Neural crest cell (in vitro differentiated cells): ENCODE results near the gene CTSE. TPM values are rescaled to one million over a fixed set of nuclear protein-coding genes. Genes with fewer than 3 reads are reported as not detected.

Experiments used
- DNase-seq: peaks from one replicate; pipeline ENCODE4 v3.0.0; 2021; ENCODE audit warnings: low read depth, mixed read lengths, low spot score
- H3K27ac Mint-ChIP-seq: one replicate; pipeline ENCODE4 v1.8.0; 2021; ENCODE audit warnings: mild to moderate bottlenecking, mixed read lengths; ENCODE audit not compliant: unreplicated experiment
- H3K27me3 Mint-ChIP-seq: 2 replicates; pipeline ENCODE4 v1.8.0; 2021; ENCODE audit warnings: low read depth, mild to moderate bottlenecking, mixed read lengths
- H3K36me3 Mint-ChIP-seq: 2 replicates; pipeline ENCODE4 v1.8.0; 2021; ENCODE audit warnings: low read depth, mild to moderate bottlenecking, mixed read lengths
- H3K4me1 Mint-ChIP-seq: 2 replicates; pipeline ENCODE4 v1.8.0; 2021; ENCODE audit warnings: mixed read lengths
- H3K4me3 Mint-ChIP-seq: one replicate; pipeline ENCODE4 v1.8.0; 2021; ENCODE audit warnings: mild to moderate bottlenecking, mixed read lengths
- H3K9me3 Mint-ChIP-seq: 2 replicates; pipeline ENCODE4 v1.8.0; 2021; ENCODE audit warnings: mixed read lengths
- total RNA-seq: library from RNA; stranded (reverse); gene quantifications from 2 replicates; pipeline ENCODE4 v1.2.1, GENCODE V29; 2021
- TF ChIP-seq, protein P1 (sequence below): fragments of 200-600 bp; sonication (generic); conservative IDR thresholded peaks from 2 replicates; pipeline ENCODE4 v1.5.0; 2021; ENCODE audit warnings: antibody characterized with exemption, mild to moderate bottlenecking

Gene CTSE
- total RNA-seq, 1 donor from 2014 or later = not detected

DNA sequence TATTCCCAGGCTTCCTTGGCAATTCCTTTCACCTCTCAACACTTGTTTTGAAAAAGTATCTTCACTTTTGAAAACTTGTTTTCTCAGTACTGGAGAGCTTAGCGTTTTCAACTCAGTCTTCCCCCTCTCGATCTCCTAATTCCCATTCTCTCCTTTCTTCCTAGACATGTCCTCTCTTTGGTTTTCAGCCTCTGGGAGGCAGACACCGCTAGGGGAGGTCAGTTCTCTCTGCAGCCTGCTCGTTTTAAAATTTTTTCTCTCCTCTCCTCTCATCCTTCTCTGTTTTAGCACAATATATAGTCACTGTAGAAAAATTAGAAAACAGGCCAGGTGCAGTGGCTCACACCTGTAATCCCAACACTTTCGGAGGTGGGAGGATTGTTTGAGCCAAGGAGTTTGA is 16.6 kb upstream of the CTSE start:
- TF ChIP-seq, protein P1, sequence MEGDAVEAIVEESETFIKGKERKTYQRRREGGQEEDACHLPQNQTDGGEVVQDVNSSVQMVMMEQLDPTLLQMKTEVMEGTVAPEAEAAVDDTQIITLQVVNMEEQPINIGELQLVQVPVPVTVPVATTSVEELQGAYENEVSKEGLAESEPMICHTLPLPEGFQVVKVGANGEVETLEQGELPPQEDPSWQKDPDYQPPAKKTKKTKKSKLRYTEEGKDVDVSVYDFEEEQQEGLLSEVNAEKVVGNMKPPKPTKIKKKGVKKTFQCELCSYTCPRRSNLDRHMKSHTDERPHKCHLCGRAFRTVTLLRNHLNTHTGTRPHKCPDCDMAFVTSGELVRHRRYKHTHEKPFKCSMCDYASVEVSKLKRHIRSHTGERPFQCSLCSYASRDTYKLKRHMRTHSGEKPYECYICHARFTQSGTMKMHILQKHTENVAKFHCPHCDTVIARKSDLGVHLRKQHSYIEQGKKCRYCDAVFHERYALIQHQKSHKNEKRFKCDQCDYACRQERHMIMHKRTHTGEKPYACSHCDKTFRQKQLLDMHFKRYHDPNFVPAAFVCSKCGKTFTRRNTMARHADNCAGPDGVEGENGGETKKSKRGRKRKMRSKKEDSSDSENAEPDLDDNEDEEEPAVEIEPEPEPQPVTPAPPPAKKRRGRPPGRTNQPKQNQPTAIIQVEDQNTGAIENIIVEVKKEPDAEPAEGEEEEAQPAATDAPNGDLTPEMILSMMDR = no peak
- Mint-ChIP-seq H3K27me3 (peaks cover 22% of the 10 kb centered on the region), H3K36me3 (no peaks in the 10 kb centered on the region), H3K27ac (no peak overlapping the region), H3K4me3 (no peak overlapping the region), H3K9me3 (no peaks in the 10 kb centered on the region), H3K4me1 (peaks cover 29% of the 10 kb centered on the region)
- no peak for DNase-seq

DNA sequence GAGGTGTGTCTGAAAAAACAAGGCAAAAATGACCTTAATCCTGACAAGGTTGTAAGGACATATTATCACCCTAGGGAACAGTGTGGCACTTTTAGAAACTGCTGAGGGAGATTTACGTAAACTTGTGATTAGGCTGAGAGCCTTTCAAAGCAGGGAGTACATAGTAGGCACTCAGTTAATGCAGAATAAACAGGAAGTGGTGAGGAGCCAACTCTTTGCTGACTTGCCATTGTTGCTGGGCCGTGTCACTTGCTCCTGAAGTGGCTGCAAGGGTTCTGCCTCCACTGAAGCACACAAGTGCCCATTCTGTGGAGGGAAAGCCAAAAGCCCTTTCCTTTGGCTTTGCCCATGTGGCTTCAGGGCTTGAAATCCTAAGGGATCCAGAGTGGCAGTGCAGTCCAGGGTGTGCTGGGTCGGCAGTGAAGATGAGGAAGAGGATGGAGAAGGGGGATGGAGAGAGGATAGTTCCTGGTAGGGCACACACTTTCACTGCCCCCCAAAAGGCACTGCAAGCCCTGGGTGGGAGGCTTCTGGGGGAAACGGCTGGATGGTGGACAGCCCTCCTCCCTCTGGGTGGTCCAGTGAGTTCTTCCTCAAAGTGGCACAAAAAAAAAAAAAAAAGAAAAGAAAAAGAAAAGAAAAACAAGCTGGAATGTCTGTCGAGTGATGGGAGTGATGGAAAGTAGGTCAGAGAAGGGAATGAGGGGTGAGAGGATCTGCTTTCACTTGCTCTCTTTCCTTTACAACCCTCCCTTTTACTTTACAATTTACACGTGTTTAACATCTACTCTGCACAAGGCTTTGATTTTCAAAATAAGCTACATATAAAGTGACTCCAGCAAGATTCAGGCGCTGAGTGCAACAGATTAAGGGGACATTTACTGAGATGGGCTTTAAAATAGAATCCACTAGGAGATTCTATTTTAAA is 15.6 kb upstream of the CTSE start:
- H3K4me1 Mint-ChIP-seq = peaks cover 29% of the 10 kb centered on the region
- DNase-seq = no peak
- TF ChIP-seq, protein P1 = no peak
- no peaks in the 10 kb centered on the region for H3K9me3 Mint-ChIP-seq
- H3K27me3 Mint-ChIP-seq = peaks cover 29% of the 10 kb centered on the region
- no peak overlapping the region for H3K27ac Mint-ChIP-seq
- no peak overlapping the region for H3K4me3 Mint-ChIP-seq
- H3K36me3 Mint-ChIP-seq = no peaks in the 10 kb centered on the region

DNA sequence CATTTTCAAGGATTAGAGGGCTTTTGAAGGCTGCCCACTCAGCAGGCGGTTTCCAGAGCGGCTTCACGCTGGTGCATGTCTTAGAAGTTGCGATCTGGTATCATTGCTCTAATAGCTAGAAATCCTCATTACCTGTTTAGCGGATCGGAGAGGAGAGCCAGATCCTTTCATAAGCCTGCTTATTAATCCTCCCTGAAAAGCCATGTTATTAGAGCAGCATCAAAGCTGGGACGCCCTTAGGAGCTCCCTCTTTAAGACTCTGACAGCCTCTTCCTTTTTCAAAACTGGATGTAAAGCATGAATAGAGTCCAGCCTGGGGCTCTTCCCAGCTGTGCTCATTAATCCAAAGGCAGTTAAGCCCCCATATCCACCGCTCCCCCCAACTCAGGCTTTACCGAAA is 13.9 kb upstream of the CTSE start:
- no peak for DNase-seq
- TF ChIP-seq, protein P1 = no peak
- H3K27me3 Mint-ChIP-seq = peaks cover 29% of the 10 kb centered on the region
- H3K4me3 Mint-ChIP-seq = no peak overlapping the region
- no peaks in the 10 kb centered on the region for H3K9me3 Mint-ChIP-seq
- no peaks in the 10 kb centered on the region for H3K36me3 Mint-ChIP-seq
- H3K4me1 Mint-ChIP-seq = peaks cover 31% of the 10 kb centered on the region
- H3K27ac Mint-ChIP-seq = no peak overlapping the region

DNA sequence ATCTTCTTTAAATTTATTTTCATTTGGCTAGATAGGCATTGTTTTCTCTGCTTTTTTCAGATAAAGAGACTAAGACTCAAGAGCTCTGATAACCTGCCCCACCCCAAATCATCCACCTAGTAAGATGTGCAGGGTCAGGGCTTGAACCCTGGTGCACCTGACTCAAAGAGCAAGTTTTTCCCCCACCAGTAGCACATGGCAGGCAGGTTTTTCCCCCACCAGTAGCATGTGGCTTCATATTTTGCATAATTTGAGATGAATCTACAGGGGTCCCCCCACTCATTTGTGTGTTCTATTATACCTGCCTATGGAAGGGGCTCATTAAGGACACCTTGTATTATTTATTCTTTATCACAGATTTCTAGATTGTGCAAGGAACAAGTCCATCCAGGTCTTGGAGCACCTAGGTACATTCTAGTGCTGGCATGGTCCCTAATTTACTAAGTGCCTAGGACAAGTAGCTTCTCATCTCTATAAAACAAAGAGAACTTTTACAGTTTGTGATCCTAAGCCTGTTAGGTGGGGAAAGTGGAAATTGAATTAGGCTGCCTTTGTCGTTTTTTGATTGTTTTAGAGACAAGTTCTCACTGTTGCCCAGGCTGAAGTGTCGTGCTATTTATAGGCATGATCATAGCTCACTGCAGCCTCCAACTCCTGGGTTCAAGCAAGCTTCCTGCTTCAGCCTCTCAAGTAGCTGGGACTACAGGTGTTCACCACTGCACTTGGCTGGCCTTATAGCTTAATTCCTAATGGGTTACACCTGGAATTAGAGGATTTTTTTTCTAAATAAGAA is 13.2 kb upstream of the CTSE start:
- peaks cover 29% of the 10 kb centered on the region for H3K27me3 Mint-ChIP-seq
- no peak overlapping the region for H3K4me3 Mint-ChIP-seq
- H3K27ac Mint-ChIP-seq = no peak overlapping the region
- H3K4me1 Mint-ChIP-seq = peaks cover 36% of the 10 kb centered on the region
- H3K36me3 Mint-ChIP-seq = no peaks in the 10 kb centered on the region
- TF ChIP-seq, protein P1 = no peak
- no peaks in the 10 kb centered on the region for H3K9me3 Mint-ChIP-seq
- no peak for DNase-seq

DNA sequence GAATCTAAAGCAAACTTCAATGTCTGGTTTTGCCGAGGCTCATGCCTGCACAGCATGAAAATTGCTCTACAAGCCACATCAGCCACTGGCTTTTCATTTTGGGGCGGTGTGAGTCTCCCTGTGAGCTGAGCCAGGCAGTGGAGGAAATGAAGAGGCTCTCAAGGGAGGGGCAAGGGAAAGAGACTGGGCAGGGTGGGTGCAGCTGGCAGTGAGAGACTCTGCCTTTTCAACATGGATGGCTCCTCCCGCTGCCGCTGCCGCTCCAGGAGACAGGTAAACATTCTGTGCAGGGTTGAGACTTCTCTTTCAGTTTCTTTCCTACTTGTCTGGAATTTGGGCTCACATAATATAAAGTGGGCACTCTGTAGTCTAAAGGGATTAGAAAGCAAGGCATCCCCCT is 11.3 kb upstream of the CTSE start:
- Mint-ChIP-seq H3K27me3 (peaks cover 17% of the 10 kb centered on the region), H3K9me3 (no peaks in the 10 kb centered on the region), H3K36me3 (no peaks in the 10 kb centered on the region), H3K4me3 (no peak overlapping the region), H3K27ac (no peak overlapping the region), H3K4me1 (peaks cover 30% of the 10 kb centered on the region)
- DNase-seq = no peak
- TF ChIP-seq, protein P1 = no peak
